ENCODE results near the gene FMN1.

- TF ChIP-seq CTCF (conservative IDR thresholded peaks at IDR 0.05) (no peak), ZFX (IDR thresholded peaks at IDR 0.05) (no peak)
Measured at GRCh38 chr15:32716915-32717425, 477.5 kb downstream of the FMN1 start.

All from C4-2B (cell line).